Endothelial cell of umbilical vein (primary cell): ENCODE results near the gene APLP2. TPM values are rescaled to one million over a fixed set of nuclear protein-coding genes. Genes with fewer than 3 reads are reported as not detected.

Experiments used
- BruUV-seq: library from RNA; stranded (reverse); fragments of 400-500 nt; replicated peaks from 2 replicates; lab custom pipeline; 2021; lab: Mats Ljungman, UMichigan
- CTCF ChIA-PET: fragments of 300-600, 350-600 bp; sonication (Branson Sonifier 250); formaldehyde crosslinking; loops from one replicate; lab custom pipeline; 2021; ENCODE audit warnings: antibody characterized with exemption, inconsistent platforms; lab: Charles Lee
- POLR2A ChIA-PET: fragments of 300-600, 350-600 bp; sonication (Branson Sonifier 250); formaldehyde crosslinking; loops from one replicate; lab custom pipeline; 2021; ENCODE audit warnings: antibody characterized with exemption, inconsistent platforms; lab: Charles Lee
- DNase-seq: peaks from one replicate; pipeline ENCODE4 v3.0.0-alpha.2; 2011; ENCODE audit warnings: low read depth, low spot score
- FAIRE-seq: peaks from 2 replicates; lab custom pipeline; 2011; peaks lifted over from hg19 to GRCh38; lab: Jason Lieb, UNC
- H2AFZ ChIP-seq: 2 replicates; pipeline ENCODE4 v1.6.0; 2012; ENCODE audit warnings: low read depth, low read length, control low read depth, inconsistent platforms
- H3K27ac ChIP-seq: 2 replicates; pipeline ENCODE4 v1.5.1; 2011; ENCODE audit warnings: low read depth, mild to moderate bottlenecking, control low read depth, low read length, moderate library complexity; ENCODE audit not compliant: insufficient read depth
- H3K27me3 ChIP-seq, 2 experiments: 2 replicates each; pipeline versions ENCODE4 v1.6.0 to v1.6.1; 2011; ENCODE audit warnings: low read length in 2 of 2, mixed read lengths in 1 of 2; ENCODE audit not compliant: control insufficient read depth in 2 of 2, insufficient read depth in 2 of 2
- H3K36me3 ChIP-seq, 2 experiments: 2 replicates in 1 of 2; 3 replicates in 1 of 2; pipeline ENCODE4 v1.5.1; 2011; ENCODE audit warnings: low read length in 2 of 2, mild to moderate bottlenecking in 1 of 2, moderate library complexity in 1 of 2; ENCODE audit not compliant: control insufficient read depth in 2 of 2, insufficient read depth in 2 of 2; ENCODE audit errors: extremely low read depth in 1 of 2
- H3K4me1 ChIP-seq: 3 replicates; pipeline ENCODE4 v1.5.1; 2011; ENCODE audit warnings: mild to moderate bottlenecking, low read length; ENCODE audit not compliant: control insufficient read depth, insufficient read depth; ENCODE audit errors: extremely low read depth
- H3K4me2 ChIP-seq: 2 replicates; pipeline ENCODE4 v1.6.1; 2011; ENCODE audit warnings: low read length, control low read depth, mixed read lengths; ENCODE audit not compliant: insufficient read depth
- H3K4me3 ChIP-seq, 3 experiments: fragments of 200-600 bp in 1 of 3; sonication (generic), shearing (Covaris generic) in 1 of 3; replicated peaks in 1 of 3; 2 replicates each; pipeline ENCODE4 v1.5.1; 2011 to 2016; ENCODE audit warnings: control low read depth in 3 of 3, low read length in 3 of 3, mild to moderate bottlenecking in 2 of 3, inconsistent platforms in 1 of 3, low read depth in 1 of 3, moderate library complexity in 1 of 3; ENCODE audit not compliant: insufficient read depth in 1 of 3
- H3K79me2 ChIP-seq: 2 replicates; pipeline ENCODE4 v1.6.0; 2012; ENCODE audit warnings: low read length, inconsistent platforms; ENCODE audit not compliant: control insufficient read depth, insufficient read depth
- H3K9ac ChIP-seq: replicated peaks from 2 replicates; pipeline ENCODE3; 2011; ENCODE audit warnings: low read length, control low read depth; ENCODE audit not compliant: insufficient read depth; ENCODE audit errors: extremely low read depth
- H3K9me1 ChIP-seq: replicated peaks from 3 replicates; pipeline ENCODE4 v1.6.0; 2011; ENCODE audit warnings: mild to moderate bottlenecking, low read length; ENCODE audit not compliant: control insufficient read depth, insufficient read depth; ENCODE audit errors: extremely low read depth
- H3K9me3 ChIP-seq: replicated peaks from 2 replicates; pipeline ENCODE4 v1.5.1; 2012; ENCODE audit warnings: low read length, inconsistent platforms; ENCODE audit not compliant: control insufficient read depth, insufficient read depth
- H4K20me1 ChIP-seq: replicated peaks from 2 replicates; pipeline ENCODE3; 2011; ENCODE audit warnings: mild to moderate bottlenecking, low read length; ENCODE audit not compliant: control insufficient read depth, insufficient read depth; ENCODE audit errors: extremely low read depth
- EZH2 ChIP-seq: IDR thresholded peaks from 2 replicates; pipeline ENCODE4 v1.6.1; 2012; ENCODE audit warnings: borderline replicate concordance, low read depth, mild to moderate bottlenecking, moderate library complexity, low read length, inconsistent platforms; ENCODE audit not compliant: severe bottlenecking
- FOS ChIP-seq: IDR thresholded peaks from 2 replicates; pipeline ENCODE4 v1.6.1; 2011; ENCODE audit warnings: mild to moderate bottlenecking, low read length, moderate library complexity, borderline replicate concordance; ENCODE audit not compliant: insufficient read depth
- GATA2 ChIP-seq: IDR thresholded peaks from 2 replicates; pipeline ENCODE4 v1.7.0; 2011; ENCODE audit warnings: low read depth, mild to moderate bottlenecking, moderate library complexity, mixed read lengths, low read length; ENCODE audit not compliant: insufficient read length, insufficient read depth
- JUN ChIP-seq: IDR thresholded peaks from 2 replicates; pipeline ENCODE4 v1.6.1; 2011; ENCODE audit warnings: borderline replicate concordance, low read depth; ENCODE audit not compliant: insufficient read length, insufficient read depth
- MYC ChIP-seq: IDR thresholded peaks from one replicate; pipeline ENCODE4 v1.6.1; 2011; ENCODE audit warnings: mild to moderate bottlenecking, low read depth, low read length
- POLR2A ChIP-seq: IDR thresholded peaks from 2 replicates; pipeline ENCODE4 v1.6.1; 2012; ENCODE audit warnings: low read depth, mild to moderate bottlenecking, control low read depth, low read length
- POLR2AphosphoS5 ChIP-seq: IDR thresholded peaks from 2 replicates; pipeline ENCODE4 v1.6.1; 2012; ENCODE audit warnings: low read depth, mild to moderate bottlenecking, control low read depth, low read length, moderate library complexity; ENCODE audit not compliant: insufficient read depth
- dilution Hi-C: fragments of 300-500 bp; cut with MboI; formaldehyde crosslinking; loops from one replicate; pipeline ENCODE4 v1.15.0; 2019; ENCODE audit warnings: low sequenced_read_pairs; ENCODE audit not compliant: extremely low pct_ligation_motif_present
- intact Hi-C: fragments of 100-400 bp; cut with micrococcal nuclease; formaldehyde crosslinking; loops from one replicate; pipeline ENCODE4 v1.10.0; 2022
- polyA plus RNA-seq, 4 experiments: library from polyadenylated mRNA; depleted of rRNA in 3 of 4; stranded (reverse) in 3 of 4; unstranded in 1 of 4; fragments of >200 nt; gene quantifications; 2 replicates each; pipeline versions ENCODE4 v1.2.1 to v1.2.3, GENCODE V29; 2011 to 2012; ENCODE audit warnings: missing spikeins in 1 of 4
- total RNA-seq: library from RNA; stranded (reverse); gene quantifications from 2 replicates; pipeline ENCODE4 v1.2.3, GENCODE V29; 2021
- TF ChIP-seq, protein P1 (sequence below): IDR thresholded peaks from 2 replicates; pipeline ENCODE4 v1.6.1; 2011; ENCODE audit not compliant: insufficient read depth, insufficient read length
- TF ChIP-seq, protein P2 (sequence below), 2 donors: IDR thresholded peaks; 1 replicate in 1 of 2; 2 replicates in 1 of 2; pipeline ENCODE4 v1.5.1; 2011; ENCODE audit warnings: low read length in 2 of 2, mild to moderate bottlenecking in 2 of 2, moderate library complexity in 2 of 2, control low read depth in 1 of 2, inconsistent platforms in 1 of 2, low read depth in 1 of 2; ENCODE audit not compliant: insufficient read depth in 1 of 2; ENCODE audit errors: extremely low read depth in 1 of 2

The APLP2 gene
- total and polyA plus RNA-seq, 2 donors (not counting 3 experiments of a cell fraction or from before 2014, with no cell fraction given), result 493 to 543 TPM

DNA sequence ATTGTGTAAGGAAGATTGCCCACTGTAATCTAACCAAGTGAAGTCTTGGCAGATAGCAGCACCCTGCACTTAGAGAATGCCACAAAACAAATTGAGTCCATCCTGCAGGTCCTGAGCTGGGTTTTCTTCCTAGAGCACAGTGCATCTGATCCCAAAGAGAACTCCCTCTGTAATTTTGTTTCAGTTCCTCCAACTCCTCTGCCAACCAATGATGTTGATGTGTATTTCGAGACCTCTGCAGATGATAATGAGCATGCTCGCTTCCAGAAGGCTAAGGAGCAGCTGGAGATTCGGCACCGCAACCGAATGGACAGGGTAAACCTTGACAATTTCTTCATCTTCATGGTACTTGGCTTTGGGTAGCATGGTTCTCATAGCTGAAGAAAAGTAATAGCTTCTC lies 56.8 kb downstream of the APLP2 start:
- Histone ChIP-seq H3K9me1 (no peaks in the 10 kb centered on the region), H3K79me2 (peaks cover 30% of the 10 kb centered on the region), H3K4me2 (no peak overlapping the region), H3K4me1 (peaks cover 32% of the 10 kb centered on the region), H3K36me3 (peaks cover 38 to 41% of the 10 kb centered on the region in 2 experiments), H4K20me1 (no peaks in the 10 kb centered on the region), H3K9ac (no peak overlapping the region), H2AFZ (no peak overlapping the region), H3K27ac (no peak overlapping the region), H3K4me3 (no peak overlapping the region), H3K27me3 (no peaks in the 10 kb centered on the region), H3K9me3 (no peaks in the 10 kb centered on the region)
- no peak for DNase-seq
- ChIA-PET POLR2A (interaction anchor here (1.4 kb wide), 1 partner anchor 56 kb away, joined by 3 read pairs; no protein-coding TSS in a partner anchor), CTCF (interaction anchor here (1.8 to 12.8 kb wide), 3 partner anchors 10 to 202 kb away, joined by 5 to 399 read pairs (median 8); no protein-coding TSS in a partner anchor)
- dilution Hi-C loops (no loop called here), intact Hi-C loops (no loop called here)
- no peak for TF ChIP-seq FOS
- no peak for FAIRE-seq
- no TSS peak for BruUV-seq

DNA sequence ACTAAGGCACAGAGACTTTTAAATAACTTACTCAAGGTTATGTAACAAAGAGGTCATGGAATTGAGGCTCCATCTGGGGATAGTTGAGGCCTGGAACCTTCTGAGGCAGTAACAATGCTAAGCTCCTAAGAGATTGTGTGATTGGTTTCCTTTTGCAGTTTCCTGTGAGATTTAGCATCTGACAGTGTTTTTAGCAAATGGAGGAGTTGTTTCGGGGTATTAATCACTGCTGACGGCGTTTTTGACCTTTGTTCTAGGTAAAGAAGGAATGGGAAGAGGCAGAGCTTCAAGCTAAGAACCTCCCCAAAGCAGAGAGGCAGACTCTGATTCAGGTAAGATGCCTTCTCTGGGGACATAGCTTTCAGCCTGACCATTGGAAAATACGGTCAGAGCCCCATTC lies 57.8 kb downstream of the APLP2 start:
- intact Hi-C loops, result no loop called here
- Histone ChIP-seq H3K27me3 (no peaks in the 10 kb centered on the region), H3K9me1 (no peaks in the 10 kb centered on the region), H3K4me2 (no peak overlapping the region), H3K9me3 (no peaks in the 10 kb centered on the region), H3K36me3 (peaks cover 38 to 42% of the 10 kb centered on the region in 2 experiments), H4K20me1 (no peaks in the 10 kb centered on the region), H2AFZ (no peak overlapping the region), H3K27ac (no peak overlapping the region), H3K4me1 (peaks cover 22% of the 10 kb centered on the region), H3K4me3 (no peak overlapping the region), H3K9ac (no peak overlapping the region), H3K79me2 (peaks cover 30% of the 10 kb centered on the region)
- dilution Hi-C loops, result no loop called here
- POLR2A ChIA-PET, result interaction anchor here (0.6 to 1.4 kb wide), 2 partner anchors 57 to 199 kb away, joined by 3 read pairs; no protein-coding TSS in a partner anchor
- CTCF ChIA-PET, result interaction anchor here (1.8 to 12.8 kb wide), 3 partner anchors 9 to 203 kb away, joined by 5 to 399 read pairs (median 8); no protein-coding TSS in a partner anchor
- FAIRE-seq (no peak), DNase-seq (no peak)
- no TSS peak for BruUV-seq
- TF ChIP-seq EZH2, result no peak
- no peak for TF ChIP-seq POLR2AphosphoS5
- TF ChIP-seq, protein P1, sequence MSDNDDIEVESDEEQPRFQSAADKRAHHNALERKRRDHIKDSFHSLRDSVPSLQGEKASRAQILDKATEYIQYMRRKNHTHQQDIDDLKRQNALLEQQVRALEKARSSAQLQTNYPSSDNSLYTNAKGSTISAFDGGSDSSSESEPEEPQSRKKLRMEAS, result no peak
- TF ChIP-seq POLR2A, result no peak
- no peak for TF ChIP-seq FOS
- no peak for TF ChIP-seq MYC
- TF ChIP-seq, protein P2, sequence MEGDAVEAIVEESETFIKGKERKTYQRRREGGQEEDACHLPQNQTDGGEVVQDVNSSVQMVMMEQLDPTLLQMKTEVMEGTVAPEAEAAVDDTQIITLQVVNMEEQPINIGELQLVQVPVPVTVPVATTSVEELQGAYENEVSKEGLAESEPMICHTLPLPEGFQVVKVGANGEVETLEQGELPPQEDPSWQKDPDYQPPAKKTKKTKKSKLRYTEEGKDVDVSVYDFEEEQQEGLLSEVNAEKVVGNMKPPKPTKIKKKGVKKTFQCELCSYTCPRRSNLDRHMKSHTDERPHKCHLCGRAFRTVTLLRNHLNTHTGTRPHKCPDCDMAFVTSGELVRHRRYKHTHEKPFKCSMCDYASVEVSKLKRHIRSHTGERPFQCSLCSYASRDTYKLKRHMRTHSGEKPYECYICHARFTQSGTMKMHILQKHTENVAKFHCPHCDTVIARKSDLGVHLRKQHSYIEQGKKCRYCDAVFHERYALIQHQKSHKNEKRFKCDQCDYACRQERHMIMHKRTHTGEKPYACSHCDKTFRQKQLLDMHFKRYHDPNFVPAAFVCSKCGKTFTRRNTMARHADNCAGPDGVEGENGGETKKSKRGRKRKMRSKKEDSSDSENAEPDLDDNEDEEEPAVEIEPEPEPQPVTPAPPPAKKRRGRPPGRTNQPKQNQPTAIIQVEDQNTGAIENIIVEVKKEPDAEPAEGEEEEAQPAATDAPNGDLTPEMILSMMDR (IDR thresholded peaks at IDR 0.05; ENCODE audit: extremely low read depth in 1 of 2, insufficient read depth in 1 of 2, low read depth in 1 of 2, low read length in 2 of 2), result no peak
- TF ChIP-seq GATA2, result no peak
- TF ChIP-seq JUN, result no peak
